Lung (tissue), 12 donors: ENCODE data around the gene ZFAND3. TPM values are rescaled to one million over a fixed set of nuclear protein-coding genes. Genes with fewer than 3 reads are reported as not detected.

Experiments used
- ATAC-seq: fragments of 200-7000 bp; cut with Tn5 transposase; one replicate; pipeline ENCODE4 v1.9.1; 2020; ENCODE audit warnings: moderate number of reproducible peaks; ENCODE audit not compliant: insufficient read depth, low FRiP score
- DNase-seq, 3 donors: peaks; one replicate each; pipeline ENCODE4 v3.0.0-alpha.2; 2013 to 2017
- H3K27ac ChIP-seq, 2 donors: one replicate each; pipeline ENCODE4 v1.5.1; 2013; ENCODE audit warnings: mild to moderate bottlenecking in 2 of 2, moderate library complexity in 2 of 2, control low read depth in 1 of 2, inconsistent platforms in 1 of 2, low read depth in 1 of 2, low read length in 1 of 2
- H3K27me3 ChIP-seq, 3 donors: one replicate each; pipeline ENCODE4 v1.5.1; 2013; ENCODE audit warnings: low read length in 2 of 3; ENCODE audit not compliant: control insufficient read depth in 3 of 3, insufficient read depth in 3 of 3
- H3K36me3 ChIP-seq, 4 donors: one replicate each; pipeline ENCODE4 v1.5.1; 2013; ENCODE audit warnings: low read length in 4 of 4, mild to moderate bottlenecking in 1 of 4, moderate library complexity in 1 of 4; ENCODE audit not compliant: control insufficient read depth in 4 of 4, insufficient read depth in 4 of 4
- H3K4me1 ChIP-seq, 5 donors: one replicate each; pipeline ENCODE4 v1.5.1; 2013; ENCODE audit warnings: low read length in 5 of 5, mild to moderate bottlenecking in 2 of 5, moderate library complexity in 1 of 5; ENCODE audit not compliant: control insufficient read depth in 5 of 5, insufficient read depth in 5 of 5
- H3K4me3 ChIP-seq: one replicate; pipeline ENCODE4 v1.5.1; 2013; ENCODE audit warnings: mild to moderate bottlenecking, control low read depth, moderate library complexity
- H3K9ac ChIP-seq, 2 donors: one replicate each; pipeline ENCODE4 v1.5.1; 2013; ENCODE audit warnings: low read length in 2 of 2, control low read depth in 1 of 2; ENCODE audit not compliant: insufficient read depth in 1 of 2
- H3K9me3 ChIP-seq, 4 donors: one replicate each; pipeline ENCODE4 v1.5.1; 2013; ENCODE audit warnings: low read length in 3 of 4, mild to moderate bottlenecking in 1 of 4, moderate library complexity in 1 of 4; ENCODE audit not compliant: control insufficient read depth in 4 of 4, insufficient read depth in 3 of 4
- CTCF ChIP-seq: IDR thresholded peaks from 2 replicates; pipeline ENCODE4 v1.5.1; 2012; ENCODE audit warnings: mild to moderate bottlenecking; ENCODE audit errors: control extremely low read depth, extremely low read depth
- WGBS, 2 donors: extraction: QIAGEN DNeasy Blood & Tissue Kit; methylation state at CpG; one replicate each; pipeline ENCODE4 v1.1.7; 2013; 5-methylcytosine and 5-hydroxymethylcytosine counted together
- polyA plus RNA-seq, 2 donors: library from polyadenylated mRNA; stranded (reverse); fragments of 200-250 nt; gene quantifications; one replicate each; pipeline ENCODE4 v1.2.1, GENCODE V29; 2013
- total RNA-seq, 2 donors: library from RNA; depleted of rRNA in 1 of 2; stranded (reverse); fragments of >200 nt in 1 of 2; gene quantifications; one replicate each; pipeline ENCODE4 v1.2.1, GENCODE V29; 2014 to 2021
- donor health status: control.
- donor health status: control.
- donor health status: Bipolar disorder and iron deficiency.
- donor health status: healthy.
- donor health status: DM: yes; HTN: yes; CAD: no.

ZFAND3 gene
- total and polyA plus RNA-seq, 4 donors: 27.6 to 63.6 (median 51.3) TPM

- Histone ChIP-seq H3K27me3 (no peaks in the 10 kb centered on the region), H3K9ac (no peak overlapping the region), H3K27ac (no peak overlapping the region), H3K4me3 (no peak overlapping the region), H3K36me3 (no peaks in the 10 kb centered on the region), H3K9me3 (no peaks in the 10 kb centered on the region), H3K4me1 (peaks cover 0 to 37% (median 13%) of the 10 kb centered on the region in 5 donors)
- no peak for TF ChIP-seq CTCF
- ATAC-seq: no peak
- DNase-seq: no peak
- WGBS, 2 donors: 85 to 92% methylated on average over 1 of the region's 1 CpG
These were observed 167.5 kb downstream of the ZFAND3 start for GRCh38 chr6:37987018-37987417.

GRCh38 chr6:37987559-37987958 is 168.0 kb downstream of the ZFAND3 start:
- no peak for DNase-seq
- Histone ChIP-seq H3K4me1 (peaks cover 0 to 39% (median 13%) of the 10 kb centered on the region in 5 donors), H3K36me3 (no peaks in the 10 kb centered on the region), H3K9me3 (no peaks in the 10 kb centered on the region), H3K27me3 (no peaks in the 10 kb centered on the region), H3K9ac (peak overlapping the region in 1 of 2 donors; percentile 19), H3K4me3 (no peak overlapping the region), H3K27ac (peak overlapping the region in 1 of 2 donors; percentile 16)
- no peak for ATAC-seq
- 91 to 94% methylated on average over 2 of the region's 2 CpGs for WGBS, 2 donors
- no peak for TF ChIP-seq CTCF

- Histone ChIP-seq H3K9me3 (no peaks in the 10 kb centered on the region), H3K36me3 (no peaks in the 10 kb centered on the region), H3K9ac (no peak overlapping the region), H3K27ac (no peak overlapping the region), H3K4me3 (no peak overlapping the region), H3K4me1 (peaks cover 0 to 39% (median 13%) of the 10 kb centered on the region in 5 donors), H3K27me3 (no peaks in the 10 kb centered on the region)
- WGBS, 2 donors: 54 to 77% methylated on average over 2 of the region's 2 CpGs
- DNase-seq (peak in 2 of 3 donors; percentile 76 to 77), ATAC-seq (no peak)
- TF ChIP-seq CTCF: no peak
These were observed 168.6 kb downstream of the ZFAND3 start for GRCh38 chr6:37988127-37988526.

- no peaks in the 10 kb centered on the region for H3K9me3 ChIP-seq
- DNase-seq: peak in 2 of 3 donors; percentile 25 to 27
- no peaks in the 10 kb centered on the region for H3K27me3 ChIP-seq
- no peak for TF ChIP-seq CTCF
- no peaks in the 10 kb centered on the region for H3K36me3 ChIP-seq
- H3K4me3 ChIP-seq: no peak overlapping the region
- H3K9ac ChIP-seq: no peak overlapping the region
- peaks cover 0 to 39% (median 13%) of the 10 kb centered on the region in 5 donors for H3K4me1 ChIP-seq
- ATAC-seq: no peak
- no peak overlapping the region for H3K27ac ChIP-seq
- WGBS, 2 donors: 47 to 73% methylated on average over 3 of the region's 3 CpGs
These were observed 169.2 kb downstream of the ZFAND3 start for GRCh38 chr6:37988696-37989095.
